Loucy (cell line): ENCODE data around the gene SHOX.

ENCODE experiments used
- CTCF ChIP-seq: fragments of 200-600 bp; sonication (generic); conservative IDR thresholded peaks from 2 replicates; pipeline ENCODE4 v1.5.1; 2014; ENCODE audit warnings: mild to moderate bottlenecking, antibody characterized with exemption, low read length
- EZH2phosphoT487 ChIP-seq: fragments of 200-600 bp; IDR thresholded peaks from 2 replicates; pipeline ENCODE4 v1.6.1; 2018; ENCODE audit warnings: antibody characterized with exemption, mild to moderate bottlenecking, moderate library complexity, borderline replicate concordance

DNA sequence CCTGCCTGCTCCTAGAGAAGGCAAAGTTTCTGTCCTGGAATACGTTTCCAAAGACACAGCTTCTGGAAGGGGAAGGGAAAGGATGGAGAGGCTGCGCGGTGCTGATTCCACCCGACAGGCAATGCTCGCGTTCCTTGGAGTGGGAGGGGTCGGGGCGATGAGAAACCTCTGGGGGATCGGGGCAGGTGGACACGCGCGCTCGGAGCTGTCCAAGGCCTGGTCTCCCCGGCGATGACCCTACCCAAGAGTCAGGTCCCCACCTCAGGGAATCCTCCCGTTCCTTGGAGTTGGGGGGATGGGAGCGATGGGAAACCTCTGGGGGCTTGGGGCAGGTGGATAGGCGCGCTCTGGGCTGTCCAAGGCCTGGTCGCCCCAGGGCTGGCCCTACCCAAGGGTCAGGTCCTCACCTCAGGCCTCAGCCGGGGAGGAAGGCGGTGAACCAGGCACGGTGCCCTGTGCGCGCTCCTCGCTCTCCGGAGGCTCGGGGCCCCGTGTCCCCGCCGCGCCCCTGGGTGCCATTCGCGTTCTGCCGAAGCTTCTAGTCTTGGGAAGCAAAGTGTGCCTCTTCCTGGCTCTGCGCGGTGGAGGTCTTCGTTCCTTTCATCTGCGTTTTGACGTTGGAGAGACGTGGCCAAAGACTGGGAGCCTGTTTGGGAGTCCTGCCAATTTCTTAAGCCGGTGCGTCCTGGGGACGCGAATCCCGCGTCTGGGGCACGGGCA is 10.6 kb upstream of the SHOX start:
- TF ChIP-seq EZH2phosphoT487 (no peak), CTCF (no peak)
